ENCODE measurements around the gene CR1L. TPM values are rescaled to one million over a fixed set of nuclear protein-coding genes. Genes with fewer than 3 reads are reported as not detected.
"Not testable (repeated sequence)": the region's sequence is repeated elsewhere in the genome, so short reads cannot be mapped to it uniquely, and the experiment has no call there.

CR1L gene
- total RNA-seq, 1 donor: 0.21 TPM

- Histone ChIP-seq H3K4me3 (ENCODE audit: low read length) (no peak overlapping the region), H3K4me1 (ENCODE audit: insufficient read depth, low read length) (peaks cover 48% of the 10 kb centered on the region), H3K27me3 (ENCODE audit: insufficient read depth, low read length) (no peaks in the 10 kb centered on the region), H3K9me3 (ENCODE audit: low read depth, low read length) (no peaks in the 10 kb centered on the region)
These were observed 110.2 kb downstream of the CR1L start for GRCh38 chr1:207754974-207755700.

- H3K4me3 ChIP-seq (ENCODE audit: low read length): no peak overlapping the region
- no peaks in the 10 kb centered on the region for H3K9me3 ChIP-seq (ENCODE audit: low read depth, low read length)
- no peaks in the 10 kb centered on the region for H3K27me3 ChIP-seq (ENCODE audit: insufficient read depth, low read length)
- peaks cover 43% of the 10 kb centered on the region for H3K4me1 ChIP-seq (ENCODE audit: insufficient read depth, low read length)
These were observed 111.1 kb downstream of the CR1L start for GRCh38 chr1:207755846-207756693.

DNA sequence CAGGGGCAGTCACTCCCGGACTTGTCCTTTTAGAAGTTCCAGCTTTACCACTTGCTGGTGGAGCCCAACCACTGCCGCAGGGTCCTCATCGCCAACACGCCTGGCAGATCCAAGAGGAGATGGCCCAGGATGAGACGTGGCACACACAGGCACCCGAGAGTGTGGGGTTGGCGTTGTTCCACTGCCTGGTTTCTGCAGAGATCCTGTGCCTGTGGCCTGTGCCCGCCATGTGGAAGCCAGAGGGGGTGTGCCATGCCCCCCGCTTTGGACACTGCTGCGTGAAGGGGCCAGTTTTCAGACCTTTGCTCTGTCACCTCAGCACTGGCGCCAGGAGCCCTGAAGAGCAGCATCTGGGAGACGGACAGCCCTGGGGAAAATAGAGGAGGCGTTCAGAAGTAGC is 117.7 kb downstream of the CR1L start:
- Histone ChIP-seq H3K4me1 (ENCODE audit: insufficient read depth, low read length) (no peaks in the 10 kb centered on the region), H3K9me3 (ENCODE audit: low read depth, low read length) (no peaks in the 10 kb centered on the region), H3K27me3 (ENCODE audit: insufficient read depth, low read length) (no peaks in the 10 kb centered on the region), H3K4me3 (ENCODE audit: low read length) (no peak overlapping the region)

- Histone ChIP-seq H3K9me3 (ENCODE audit: low read depth, low read length) (no peaks in the 10 kb centered on the region), H3K4me3 (ENCODE audit: low read length) (no peak overlapping the region)
These were observed 118.2 kb downstream of the CR1L start for GRCh38 chr1:207763091-207763490.

DNA sequence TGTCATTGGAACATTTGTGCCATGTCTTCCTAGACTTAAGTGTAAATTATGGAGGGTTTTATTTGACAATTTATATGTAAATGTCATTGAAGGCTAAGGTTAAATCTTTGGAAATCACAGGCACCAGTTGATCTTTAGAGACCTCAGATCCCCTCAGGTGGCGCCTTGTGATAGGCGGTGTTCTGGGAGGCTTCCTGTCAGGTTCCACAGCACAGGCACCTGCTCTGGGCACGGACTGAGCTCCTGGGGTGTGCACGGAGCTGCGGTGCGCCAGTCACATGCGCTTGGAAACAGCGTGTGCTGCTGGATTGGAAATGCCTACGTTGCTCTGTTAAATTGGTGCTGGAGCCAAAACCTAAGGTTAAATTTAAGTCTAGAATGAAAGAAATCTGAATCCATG is 119.0 kb downstream of the CR1L start:
- Histone ChIP-seq H3K27me3 (ENCODE audit: insufficient read depth, low read length) (no peaks in the 10 kb centered on the region), H3K4me3 (ENCODE audit: low read length) (no peak overlapping the region), H3K4me1 (ENCODE audit: insufficient read depth, low read length) (no peaks in the 10 kb centered on the region), H3K9me3 (ENCODE audit: low read depth, low read length) (no peaks in the 10 kb centered on the region)

More at GRCh38 chr1:207763091-207763490, 118.2 kb downstream of the CR1L start:
- Histone ChIP-seq H3K27me3 (ENCODE audit: insufficient read depth, low read length) (no peaks in the 10 kb centered on the region), H3K4me1 (ENCODE audit: insufficient read depth, low read length) (no peaks in the 10 kb centered on the region)

DNA sequence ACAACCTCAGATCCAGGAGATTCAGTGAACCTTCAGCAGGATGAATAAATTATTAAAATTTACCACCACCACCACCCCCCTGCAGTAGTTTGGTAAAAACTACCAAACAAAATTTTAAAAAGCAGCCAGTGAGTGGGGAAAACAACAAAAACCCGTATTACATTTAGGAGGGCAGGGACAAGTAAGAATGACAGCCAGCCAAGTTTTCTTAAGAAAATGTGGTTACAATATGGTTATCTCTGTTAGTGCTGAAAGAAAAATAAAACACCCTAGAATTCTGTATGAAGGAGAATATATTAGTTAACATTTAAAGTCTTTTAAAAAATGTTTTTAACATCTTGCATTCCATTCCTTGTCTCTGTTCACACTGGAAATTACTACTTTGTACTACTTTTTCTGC is 121.6 kb downstream of the CR1L start:
- Histone ChIP-seq H3K9me3 (ENCODE audit: low read depth, low read length) (no peaks in the 10 kb centered on the region), H3K27me3 (ENCODE audit: insufficient read depth, low read length) (no peaks in the 10 kb centered on the region), H3K4me3 (ENCODE audit: low read length) (no peak overlapping the region), H3K4me1 (ENCODE audit: insufficient read depth, low read length) (no peaks in the 10 kb centered on the region)

GRCh38 chr1:207770514-207770913 is 125.6 kb downstream of the CR1L start:
- not testable (repeated sequence) for H3K9me3 ChIP-seq (ENCODE audit: low read depth, low read length); H3K27me3 ChIP-seq (ENCODE audit: insufficient read depth, low read length); H3K4me1 ChIP-seq (ENCODE audit: insufficient read depth, low read length); H3K4me3 ChIP-seq (ENCODE audit: low read length)

Other genes with a start within 250 kb of the CR1L start
- gene CR2, start 190.8 kb upstream of the CR1L start, total RNA-seq: 1.4 TPM
- gene CR1, start 149.0 kb upstream of the CR1L start, total RNA-seq: 29.1 TPM
- 120 TPM for gene CD46, start 106.9 kb downstream of the CR1L start, total RNA-seq